Ovary (tissue), 9 donors: ENCODE data around the gene TECR. TPM values are rescaled to one million over a fixed set of nuclear protein-coding genes. Genes with fewer than 3 reads are reported as not detected.

ENCODE experiments used
- DNase-seq, 5 donors: peaks; one replicate each; pipeline ENCODE4 v3.0.0-alpha.2; 2019 to 2020
- H3K27ac ChIP-seq, 2 donors: fragments of 200-600 bp; one replicate each; pipeline versions ENCODE4 v1.5.1 to v1.8.0; 2019 to 2022
- H3K27me3 ChIP-seq: fragments of 200-600 bp; one replicate; pipeline ENCODE4 v1.8.0; 2022
- H3K36me3 ChIP-seq: fragments of 200-600 bp; sonication (generic); one replicate; pipeline ENCODE4 v1.5.1; 2019
- H3K4me1 ChIP-seq: one replicate; pipeline ENCODE4 v1.8.1; 2013; ENCODE audit warnings: mild to moderate bottlenecking, moderate library complexity; ENCODE audit not compliant: insufficient read depth
- H3K4me3 ChIP-seq: fragments of 200-600 bp; sonication (generic); one replicate; pipeline ENCODE4 v1.5.1; 2017
- H3K9me3 ChIP-seq, 2 donors: fragments of 200-600 bp in 1 of 2; sonication (generic) in 1 of 2; one replicate each; pipeline versions ENCODE4 v1.5.1 to v1.8.1; 2013 to 2019; ENCODE audit warnings: mild to moderate bottlenecking in 1 of 2, moderate library complexity in 1 of 2
- EP300 ChIP-seq: sonication (generic); formaldehyde crosslinking; IDR thresholded peaks from one replicate; pipeline ENCODE4 v1.6.1; 2017; ENCODE audit warnings: antibody characterized with exemption
- POLR2A ChIP-seq: fragments of 450-650 bp; IDR thresholded peaks from one replicate; pipeline ENCODE4 v1.6.1; 2017; ENCODE audit warnings: antibody characterized with exemption, mild to moderate bottlenecking, moderate library complexity
- WGBS, 3 donors: extraction: QIAGEN DNeasy Blood & Tissue Kit in 1 of 3; methylation state at CpG; one replicate each; pipeline versions ENCODE4 v1.1.5 to v1.1.7; 2013 to 2017; 5-methylcytosine and 5-hydroxymethylcytosine counted together
- intact Hi-C, 4 donors: fragments of 100-400 bp; cut with DNase I; formaldehyde crosslinking; loops; one replicate each; pipeline versions ENCODE4 v1.11.0 to v1.15.1; 2022 to 2023
- polyA plus RNA-seq, 2 donors: library from polyadenylated mRNA; stranded (reverse); fragments of 200-250 nt in 1 of 2; fragments of 350-450 nt in 1 of 2; fragmentation: Illumina TruSeq in 1 of 2; extraction: RNeasy Lipid Tissue Mini Kit (QIAGEN cat#74804) in 1 of 2; gene quantifications; one replicate each; pipeline ENCODE4 v1.2.3, GENCODE V29; 2013 to 2014
- total RNA-seq, 7 donors: library from RNA; depleted of rRNA in 2 of 7; stranded (reverse); fragments of >200 nt in 2 of 7; fragmentation: NEBNext Ultra II Directional in 3 of 7; extraction: Animal tissue kit (Norgen Biotek cat#: 25700) in 3 of 7; gene quantifications; one replicate each; pipeline versions ENCODE4 v1.1.0 to v1.2.4, GENCODE V29; 2016 to 2023
- TF ChIP-seq, protein P1 (sequence below), 3 donors: fragments of 450-650 bp in 2 of 3; fragments of 200-600 bp in 1 of 3; IDR thresholded peaks; one replicate each; pipeline versions ENCODE4 v1.5.1 to v1.8.0; 2016 to 2022; ENCODE audit warnings: antibody characterized with exemption in 3 of 3, mild to moderate bottlenecking in 1 of 3
- donor health status: DM: no; HTN: no; CAD: no; lungs with moderate emphysema.
- donor health status: DM: no; HTN: no; CAD: no.
- donor health status: Bipolar disorder and iron deficiency.
- donor health status: DM: yes; HTN: yes; CAD: no.
- donor health status: DM: no; HTN: no; CAD: no.
- donor health status: DM: yes; HTN: yes; CAD: no.

The TECR gene
- total and polyA plus RNA-seq, 9 donors: 22.3 to 115 (median 92.4) TPM

DNA sequence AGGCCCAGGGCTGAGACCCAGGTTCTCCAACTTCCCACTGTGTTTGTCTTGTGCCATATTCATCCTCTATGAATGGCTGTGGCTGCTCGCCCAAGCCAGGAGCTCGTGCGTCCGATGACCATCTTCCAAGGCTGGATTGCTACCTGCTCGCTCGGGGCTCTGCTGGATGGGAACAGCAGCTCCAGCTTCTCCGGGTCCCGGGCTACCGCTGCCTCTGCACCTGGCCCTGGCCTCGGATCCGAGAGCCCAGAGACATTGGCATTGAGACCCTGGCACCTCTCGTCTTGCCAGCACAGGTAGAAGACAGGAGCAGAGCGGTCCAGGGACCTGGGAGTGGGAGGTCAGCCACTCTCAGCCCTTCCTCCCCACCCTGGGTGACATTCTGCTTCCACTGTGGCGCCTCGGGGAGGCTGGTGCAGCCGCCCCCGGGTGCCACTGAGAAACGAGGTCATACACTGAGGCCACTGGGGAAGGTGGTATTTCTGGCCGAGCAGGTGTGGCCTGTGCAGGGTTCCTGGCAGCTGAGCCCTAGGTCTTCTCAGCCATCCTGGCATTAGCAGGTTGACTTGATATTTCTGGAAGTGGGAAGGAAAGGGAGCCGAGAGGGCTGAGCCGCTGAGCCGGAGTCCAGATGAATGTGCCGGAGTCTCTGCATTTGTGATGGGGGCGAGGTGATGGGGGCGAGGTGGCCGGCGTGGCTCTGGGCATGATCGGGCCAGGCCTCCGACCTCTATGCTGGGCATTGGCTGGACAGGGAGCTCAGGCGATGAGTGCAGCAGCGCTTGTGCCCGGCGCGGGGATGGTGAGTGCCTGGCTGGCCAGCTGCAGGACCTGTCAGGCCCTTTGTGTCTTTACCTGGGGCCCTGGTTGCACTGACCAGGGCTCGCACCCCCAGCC is 23.9 kb downstream of the TECR start:
- no peaks in the 10 kb centered on the region for H3K9me3 ChIP-seq
- WGBS, 3 donors: 90 to 95% (median 91%) methylated on average over 35 of the region's 35 CpGs
- no peaks in the 10 kb centered on the region for H3K36me3 ChIP-seq
- no peak for DNase-seq
- no peak overlapping the region for H3K27ac ChIP-seq
- intact Hi-C loops: no loop called here
- no peaks in the 10 kb centered on the region for H3K27me3 ChIP-seq
- peaks cover 9% of the 10 kb centered on the region for H3K4me1 ChIP-seq
- TF ChIP-seq EP300 (no peak), POLR2A (no peak)
- H3K4me3 ChIP-seq: no peak overlapping the region

DNA sequence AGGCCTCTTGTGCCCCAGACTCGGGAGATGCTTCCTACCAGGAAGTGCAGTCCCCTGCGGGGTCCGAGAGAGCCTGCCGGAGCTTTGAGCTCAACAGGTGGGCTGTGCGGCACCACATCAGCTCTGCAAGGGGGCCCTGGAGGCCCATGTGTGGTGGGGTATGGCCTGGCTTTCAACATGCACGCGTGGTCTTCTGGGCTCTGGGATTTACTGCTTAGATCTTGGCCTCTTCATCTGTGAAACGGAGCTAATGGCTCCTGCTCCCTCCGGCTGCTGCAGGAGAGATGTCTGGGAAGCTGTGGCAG is 24.5 kb downstream of the TECR start:
- Histone ChIP-seq H3K4me3 (no peak overlapping the region), H3K4me1 (peaks cover 9% of the 10 kb centered on the region), H3K9me3 (no peaks in the 10 kb centered on the region), H3K36me3 (no peaks in the 10 kb centered on the region), H3K27me3 (no peaks in the 10 kb centered on the region), H3K27ac (no peak overlapping the region)
- no peak for DNase-seq
- TF ChIP-seq, protein P1, sequence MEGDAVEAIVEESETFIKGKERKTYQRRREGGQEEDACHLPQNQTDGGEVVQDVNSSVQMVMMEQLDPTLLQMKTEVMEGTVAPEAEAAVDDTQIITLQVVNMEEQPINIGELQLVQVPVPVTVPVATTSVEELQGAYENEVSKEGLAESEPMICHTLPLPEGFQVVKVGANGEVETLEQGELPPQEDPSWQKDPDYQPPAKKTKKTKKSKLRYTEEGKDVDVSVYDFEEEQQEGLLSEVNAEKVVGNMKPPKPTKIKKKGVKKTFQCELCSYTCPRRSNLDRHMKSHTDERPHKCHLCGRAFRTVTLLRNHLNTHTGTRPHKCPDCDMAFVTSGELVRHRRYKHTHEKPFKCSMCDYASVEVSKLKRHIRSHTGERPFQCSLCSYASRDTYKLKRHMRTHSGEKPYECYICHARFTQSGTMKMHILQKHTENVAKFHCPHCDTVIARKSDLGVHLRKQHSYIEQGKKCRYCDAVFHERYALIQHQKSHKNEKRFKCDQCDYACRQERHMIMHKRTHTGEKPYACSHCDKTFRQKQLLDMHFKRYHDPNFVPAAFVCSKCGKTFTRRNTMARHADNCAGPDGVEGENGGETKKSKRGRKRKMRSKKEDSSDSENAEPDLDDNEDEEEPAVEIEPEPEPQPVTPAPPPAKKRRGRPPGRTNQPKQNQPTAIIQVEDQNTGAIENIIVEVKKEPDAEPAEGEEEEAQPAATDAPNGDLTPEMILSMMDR (IDR thresholded peaks at IDR 0.05): no peak
- no peak for TF ChIP-seq EP300
- no peak for TF ChIP-seq POLR2A
- 75 to 80% (median 75%) methylated on average over 9 of the region's 9 CpGs for WGBS, 3 donors
- intact Hi-C loops: no loop called here

DNA sequence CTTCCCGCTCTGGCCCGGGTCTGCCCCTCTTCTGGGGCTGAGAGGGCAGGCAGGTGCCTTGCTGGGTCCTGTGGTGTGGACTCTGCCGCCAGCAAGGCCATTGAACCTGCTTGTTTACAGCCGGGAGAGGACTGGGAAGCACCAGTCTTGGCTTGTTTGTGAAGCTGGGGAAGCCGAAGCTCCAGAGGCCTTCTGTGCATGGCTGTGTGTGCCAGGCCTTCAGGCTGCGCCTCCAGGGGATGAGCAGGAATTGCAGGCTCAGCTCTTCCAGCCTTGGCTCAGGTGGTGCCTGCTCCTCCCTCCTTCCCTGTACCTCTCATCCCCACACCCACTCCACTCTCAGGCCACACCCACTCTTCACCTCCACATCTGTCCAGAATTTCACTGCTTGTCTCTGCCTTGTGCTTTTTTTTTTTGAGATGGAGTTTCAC is 25.0 kb downstream of the TECR start:
- WGBS, 3 donors: 52 to 89% (median 60%) methylated on average over 4 to 6 of the region's 6 CpGs
- DNase-seq: no peak
- Histone ChIP-seq H3K4me1 (peaks cover 9% of the 10 kb centered on the region), H3K36me3 (no peaks in the 10 kb centered on the region), H3K9me3 (no peaks in the 10 kb centered on the region), H3K4me3 (no peak overlapping the region), H3K27ac (no peak overlapping the region), H3K27me3 (no peaks in the 10 kb centered on the region)
- intact Hi-C loops: no loop called here
- TF ChIP-seq EP300 (no peak), POLR2A (no peak)
- TF ChIP-seq, protein P1 (IDR thresholded peaks at IDR 0.05): no peak

DNA sequence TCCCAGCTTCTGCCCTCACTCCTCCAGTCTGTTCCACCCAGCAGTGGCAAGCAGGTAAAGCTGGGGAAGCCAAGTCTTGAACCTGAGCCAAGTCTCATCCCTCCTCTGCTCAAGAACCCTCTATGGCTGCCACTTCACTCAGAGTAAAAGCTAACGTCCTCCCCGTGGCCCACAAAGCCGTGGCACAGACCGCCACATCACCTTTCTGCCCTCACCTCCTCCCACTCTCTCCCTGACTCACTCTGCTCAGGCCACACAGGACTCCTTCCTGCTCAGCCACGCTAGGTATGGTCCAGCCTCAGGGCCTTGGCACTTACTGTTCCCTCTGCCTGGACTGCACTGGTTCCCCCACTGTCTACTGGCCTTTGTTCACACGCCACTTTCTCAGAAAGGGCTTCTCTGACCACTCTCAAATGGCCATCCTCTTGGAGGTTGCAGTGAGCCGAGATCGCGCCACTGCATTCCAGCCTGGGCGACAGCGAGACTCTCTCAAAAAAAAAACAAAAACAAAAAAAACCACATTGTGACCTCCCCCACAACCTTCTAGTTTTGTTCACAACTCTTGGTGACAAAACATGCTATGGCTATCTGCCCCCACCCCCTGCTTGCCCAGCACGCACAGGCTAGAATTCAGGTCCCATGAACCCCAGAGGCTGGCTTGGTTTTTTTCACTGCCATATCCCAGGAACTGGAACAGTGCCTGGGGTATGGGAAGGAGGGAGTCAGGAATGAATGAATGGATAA is 26.7 kb downstream of the TECR start:
- 43 to 70% (median 51%) methylated on average over 12 of the region's 12 CpGs for WGBS, 3 donors
- TF ChIP-seq, protein P1 (IDR thresholded peaks at IDR 0.05): no peak
- TF ChIP-seq POLR2A (no peak), EP300 (no peak)
- no peak for DNase-seq
- no peaks in the 10 kb centered on the region for H3K36me3 ChIP-seq
- no peaks in the 10 kb centered on the region for H3K27me3 ChIP-seq
- H3K4me1 ChIP-seq: peaks cover 9% of the 10 kb centered on the region
- H3K9me3 ChIP-seq: no peaks in the 10 kb centered on the region
- H3K4me3 ChIP-seq: no peak overlapping the region
- no peak overlapping the region for H3K27ac ChIP-seq
- intact Hi-C loops: no loop called here
